MM.1S (cell line): ENCODE measurements around the gene TMED10.

ENCODE experiments used
- DNase-seq: peaks from one replicate; pipeline ENCODE4 v3.0.0-alpha.2; 2015
- H2AFZ ChIP-seq: fragments of 300-600 bp; sonication (generic); 2 replicates; pipeline ENCODE4 v1.6.0; 2016; ENCODE audit warnings: antibody characterized with exemption, low read length
- H3F3A ChIP-seq: fragments of 300-600 bp; sonication (generic); 2 replicates; pipeline ENCODE4 v1.6.1; 2016; ENCODE audit warnings: mild to moderate bottlenecking, antibody characterized with exemption, low read length, moderate library complexity, mixed read lengths; ENCODE audit not compliant: insufficient read depth
- H3K27ac ChIP-seq: fragments of 300-600 bp; sonication (generic); 2 replicates; pipeline ENCODE4 v1.5.1; 2016; ENCODE audit warnings: mild to moderate bottlenecking, low read length
- H3K27me3 ChIP-seq: fragments of 300-600 bp; sonication (generic); replicated peaks from 2 replicates; pipeline ENCODE4 v1.6.0; 2016; ENCODE audit warnings: low read length; ENCODE audit not compliant: insufficient read depth
- H3K36me3 ChIP-seq: fragments of 300-600 bp; sonication (generic); replicated peaks from 2 replicates; pipeline ENCODE4 v1.6.1; 2016; ENCODE audit warnings: mild to moderate bottlenecking, low read length, mixed read lengths; ENCODE audit not compliant: insufficient read depth
- H3K4me1 ChIP-seq: fragments of 300-600 bp; sonication (generic); 2 replicates; pipeline ENCODE4 v1.6.1; 2016; ENCODE audit warnings: low read length, mixed read lengths
- H3K4me2 ChIP-seq: fragments of 300-600 bp; sonication (generic); 2 replicates; pipeline ENCODE4 v1.6.0; 2016; ENCODE audit warnings: low read depth, low read length
- H3K4me3 ChIP-seq: fragments of 300-600 bp; sonication (generic); 2 replicates; pipeline ENCODE4 v1.5.1; 2016; ENCODE audit warnings: low read length, mixed read lengths
- H3K79me2 ChIP-seq: fragments of 300-600 bp; sonication (generic); 2 replicates; pipeline ENCODE4 v1.6.1; 2016; ENCODE audit warnings: mixed run types, low read length, mixed read lengths
- H3K9ac ChIP-seq: fragments of 300-600 bp; sonication (generic); 2 replicates; pipeline ENCODE4 v1.6.1; 2016; ENCODE audit warnings: low read length, mixed read lengths
- H3K9me2 ChIP-seq: fragments of 300-600 bp; sonication (generic); replicated peaks from 2 replicates; pipeline ENCODE4 v1.6.1; 2016; ENCODE audit warnings: mild to moderate bottlenecking, low read length, mixed read lengths; ENCODE audit not compliant: insufficient read depth
- H3K9me3 ChIP-seq: fragments of 300-600 bp; sonication (generic); replicated peaks from 2 replicates; pipeline ENCODE4 v1.6.1; 2016; ENCODE audit warnings: mild to moderate bottlenecking, low read length, mixed read lengths; ENCODE audit not compliant: insufficient read depth
- H4K20me1 ChIP-seq: fragments of 300-600 bp; sonication (generic); 2 replicates; pipeline ENCODE4 v1.6.1; 2016; ENCODE audit warnings: mild to moderate bottlenecking, low read length, moderate library complexity, mixed read lengths; ENCODE audit not compliant: insufficient read depth
- CTCF ChIP-seq: fragments of 300-600 bp; sonication (generic); IDR thresholded peaks from 2 replicates; pipeline ENCODE4 v1.5.1; 2016; ENCODE audit warnings: antibody characterized with exemption, low read length, mixed read lengths
- EZH2 ChIP-seq: fragments of 300-600 bp; sonication (generic); optimal IDR thresholded peaks from 2 replicates; pipeline ENCODE3; 2017; ENCODE audit warnings: low read depth, mild to moderate bottlenecking, antibody characterized with exemption, low read length, mixed read lengths
- EZH2phosphoT487 ChIP-seq: fragments of 300-600 bp; sonication (generic); IDR thresholded peaks from 2 replicates; pipeline ENCODE4 v1.6.1; 2018; ENCODE audit warnings: antibody characterized with exemption, low read length

Gene TMED10

DNA sequence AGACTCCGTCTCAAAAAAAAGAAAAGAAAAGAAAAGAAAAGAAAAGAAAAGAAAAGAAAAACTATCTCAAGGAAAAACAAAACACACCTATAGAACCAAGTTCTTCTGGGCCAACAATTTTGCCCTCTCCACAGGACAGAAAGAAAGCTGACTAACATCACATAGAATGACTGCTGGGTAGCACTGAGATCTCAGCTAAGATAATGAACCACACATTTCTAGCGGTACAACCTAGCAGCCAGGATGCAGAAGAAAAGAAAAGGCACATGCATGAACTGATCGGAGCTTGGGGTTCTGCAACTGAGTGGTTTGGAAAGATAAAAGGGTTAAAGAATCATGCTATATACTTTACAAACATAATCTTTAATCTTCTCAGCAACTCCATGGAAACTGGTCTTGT, 19.5 kb downstream of the TMED10 start:
- Histone ChIP-seq H3K4me1 (peaks cover 15% of the 10 kb centered on the region; the same call in 1 of the 2 replicates), H4K20me1 (no peaks in the 10 kb centered on the region), H3K4me2 (no peak overlapping the region), H3K9me2 (no peaks in the 10 kb centered on the region), H3F3A (no peaks in the 10 kb centered on the region), H2AFZ (no peak overlapping the region), H3K27me3 (no peaks in the 10 kb centered on the region), H3K9me3 (no peaks in the 10 kb centered on the region), H3K27ac (no peak overlapping the region), H3K4me3 (no peak overlapping the region), H3K9ac (no peak overlapping the region), H3K79me2 (peaks cover 77% of the 10 kb centered on the region), H3K36me3 (no peaks in the 10 kb centered on the region)
- TF ChIP-seq EZH2phosphoT487 (no peak), CTCF (no peak), EZH2 (no peak)
- DNase-seq, result no peak

DNA sequence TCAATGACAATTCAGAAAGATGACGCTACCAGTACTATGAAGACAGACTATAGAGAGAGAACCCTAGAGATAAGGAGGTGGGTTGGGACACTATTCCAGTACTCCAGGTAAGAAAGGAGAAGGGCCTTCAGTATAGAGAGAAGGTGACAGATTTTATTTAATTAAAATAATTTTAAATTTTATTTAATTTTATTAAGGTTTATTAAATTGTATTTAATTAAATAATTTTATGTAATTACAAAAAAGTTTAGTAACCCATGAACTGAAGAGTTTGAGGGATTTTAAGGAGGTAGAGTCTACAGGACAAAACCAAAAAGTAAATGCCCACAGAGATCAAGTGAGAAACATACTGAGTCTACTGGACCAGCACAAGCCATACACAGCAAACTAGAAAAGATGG, 20.3 kb downstream of the TMED10 start:
- no peaks in the 10 kb centered on the region for H3K9me3 ChIP-seq
- no peak overlapping the region for H3K4me2 ChIP-seq
- H3K36me3 ChIP-seq, result no peaks in the 10 kb centered on the region
- H3K27me3 ChIP-seq, result no peaks in the 10 kb centered on the region
- no peak for TF ChIP-seq EZH2
- TF ChIP-seq CTCF, result no peak
- TF ChIP-seq EZH2phosphoT487, result no peak
- no peaks in the 10 kb centered on the region for H3F3A ChIP-seq
- H3K27ac ChIP-seq, result no peak overlapping the region
- no peaks in the 10 kb centered on the region for H3K9me2 ChIP-seq
- H3K9ac ChIP-seq, result no peak overlapping the region
- peaks cover 15% of the 10 kb centered on the region; the same call in 1 of the 2 replicates for H3K4me1 ChIP-seq
- no peak for DNase-seq
- H2AFZ ChIP-seq, result no peak overlapping the region
- peaks cover 71% of the 10 kb centered on the region for H3K79me2 ChIP-seq
- no peak overlapping the region for H3K4me3 ChIP-seq
- no peaks in the 10 kb centered on the region for H4K20me1 ChIP-seq

GRCh38 chr14:75155169-75155568, 21.2 kb downstream of the TMED10 start:
- no peaks in the 10 kb centered on the region for H3K9me2 ChIP-seq
- TF ChIP-seq CTCF (no peak), EZH2 (no peak), EZH2phosphoT487 (no peak)
- no peaks in the 10 kb centered on the region for H4K20me1 ChIP-seq

More at GRCh38 chr14:75155169-75155568, 21.2 kb downstream of the TMED10 start:
- Histone ChIP-seq H3K79me2 (peaks cover 66% of the 10 kb centered on the region), H3F3A (no peaks in the 10 kb centered on the region), H3K36me3 (no peaks in the 10 kb centered on the region), H3K4me3 (no peak overlapping the region), H3K9ac (no peak overlapping the region), H3K4me1 (peaks cover 14% of the 10 kb centered on the region; the same call in 1 of the 2 replicates), H3K27me3 (no peaks in the 10 kb centered on the region), H3K4me2 (no peak overlapping the region), H3K27ac (no peak overlapping the region), H2AFZ (no peak overlapping the region), H3K9me3 (no peaks in the 10 kb centered on the region)
- no peak for DNase-seq
